Tibial nerve (tissue), 4 donors: ENCODE data around the gene SMIM35.

Experiments
- EP300 ChIP-seq, 2 donors: sonication (generic); formaldehyde crosslinking; IDR thresholded peaks; one replicate each; pipeline ENCODE4 v1.6.1; 2017; ENCODE audit warnings: antibody characterized with exemption in 2 of 2, mild to moderate bottlenecking in 1 of 2
- POLR2A ChIP-seq, 2 donors: fragments of 450-650 bp; IDR thresholded peaks; one replicate each; pipeline ENCODE4 v1.6.1; 2017; ENCODE audit warnings: antibody characterized with exemption in 2 of 2, mild to moderate bottlenecking in 2 of 2, moderate library complexity in 2 of 2
- TF ChIP-seq, protein P1 (sequence below), 5 experiments: fragments of 200-600 bp in 3 of 5; fragments of 450-650 bp in 2 of 5; sonication (generic) in 3 of 5; IDR thresholded peaks; one replicate each; pipeline ENCODE4 v1.5.1; 2016 to 2019; ENCODE audit warnings: antibody characterized with exemption in 5 of 5, mild to moderate bottlenecking in 3 of 5, moderate library complexity in 2 of 5

DNA sequence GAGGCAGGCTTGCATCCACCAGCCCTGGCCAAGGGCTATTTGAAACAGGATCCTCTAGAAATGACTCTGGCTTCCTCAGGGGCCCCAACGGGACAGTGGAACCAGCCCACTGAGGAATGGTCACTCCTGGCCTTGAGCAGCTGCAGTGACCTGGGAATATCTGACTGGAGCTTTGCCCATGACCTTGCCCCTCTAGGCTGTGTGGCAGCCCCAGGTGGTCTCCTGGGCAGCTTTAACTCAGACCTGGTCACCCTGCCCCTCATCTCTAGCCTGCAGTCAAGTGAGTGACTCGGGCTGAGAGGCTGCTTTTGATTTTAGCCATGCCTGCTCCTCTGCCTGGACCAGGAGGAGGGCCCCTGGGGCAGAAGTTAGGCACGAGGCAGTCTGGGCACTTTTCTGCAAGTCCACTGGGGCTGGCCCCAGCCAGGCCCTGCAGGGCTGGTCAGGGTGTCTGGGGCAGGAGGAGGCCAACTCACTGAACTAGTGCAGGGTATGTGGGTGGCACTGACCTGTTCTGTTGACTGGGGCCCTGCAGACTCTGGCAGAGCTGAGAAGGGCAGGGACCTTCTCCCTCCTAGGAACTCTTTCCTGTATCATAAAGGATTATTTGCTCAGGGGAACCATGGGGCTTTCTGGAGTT is 87.3 kb downstream of the SMIM35 start:
- TF ChIP-seq, protein P1, sequence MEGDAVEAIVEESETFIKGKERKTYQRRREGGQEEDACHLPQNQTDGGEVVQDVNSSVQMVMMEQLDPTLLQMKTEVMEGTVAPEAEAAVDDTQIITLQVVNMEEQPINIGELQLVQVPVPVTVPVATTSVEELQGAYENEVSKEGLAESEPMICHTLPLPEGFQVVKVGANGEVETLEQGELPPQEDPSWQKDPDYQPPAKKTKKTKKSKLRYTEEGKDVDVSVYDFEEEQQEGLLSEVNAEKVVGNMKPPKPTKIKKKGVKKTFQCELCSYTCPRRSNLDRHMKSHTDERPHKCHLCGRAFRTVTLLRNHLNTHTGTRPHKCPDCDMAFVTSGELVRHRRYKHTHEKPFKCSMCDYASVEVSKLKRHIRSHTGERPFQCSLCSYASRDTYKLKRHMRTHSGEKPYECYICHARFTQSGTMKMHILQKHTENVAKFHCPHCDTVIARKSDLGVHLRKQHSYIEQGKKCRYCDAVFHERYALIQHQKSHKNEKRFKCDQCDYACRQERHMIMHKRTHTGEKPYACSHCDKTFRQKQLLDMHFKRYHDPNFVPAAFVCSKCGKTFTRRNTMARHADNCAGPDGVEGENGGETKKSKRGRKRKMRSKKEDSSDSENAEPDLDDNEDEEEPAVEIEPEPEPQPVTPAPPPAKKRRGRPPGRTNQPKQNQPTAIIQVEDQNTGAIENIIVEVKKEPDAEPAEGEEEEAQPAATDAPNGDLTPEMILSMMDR (IDR thresholded peaks at IDR 0.05) = no peak
- TF ChIP-seq EP300 (IDR thresholded peaks at IDR 0.05) = no peak
- TF ChIP-seq POLR2A (IDR thresholded peaks at IDR 0.05) = no peak
